MM.1S (cell line): ENCODE measurements around the gene CEP170B.

ENCODE experiments used
- DNase-seq: peaks from one replicate; pipeline ENCODE4 v3.0.0-alpha.2; 2015
- H2AFZ ChIP-seq: fragments of 300-600 bp; sonication (generic); 2 replicates; pipeline ENCODE4 v1.6.0; 2016; ENCODE audit warnings: antibody characterized with exemption, low read length
- H3F3A ChIP-seq: fragments of 300-600 bp; sonication (generic); 2 replicates; pipeline ENCODE4 v1.6.1; 2016; ENCODE audit warnings: mild to moderate bottlenecking, antibody characterized with exemption, low read length, moderate library complexity, mixed read lengths; ENCODE audit not compliant: insufficient read depth
- H3K27ac ChIP-seq: fragments of 300-600 bp; sonication (generic); 2 replicates; pipeline ENCODE4 v1.5.1; 2016; ENCODE audit warnings: mild to moderate bottlenecking, low read length
- H3K27me3 ChIP-seq: fragments of 300-600 bp; sonication (generic); replicated peaks from 2 replicates; pipeline ENCODE4 v1.6.0; 2016; ENCODE audit warnings: low read length; ENCODE audit not compliant: insufficient read depth
- H3K36me3 ChIP-seq: fragments of 300-600 bp; sonication (generic); replicated peaks from 2 replicates; pipeline ENCODE4 v1.6.1; 2016; ENCODE audit warnings: mild to moderate bottlenecking, low read length, mixed read lengths; ENCODE audit not compliant: insufficient read depth
- H3K4me1 ChIP-seq: fragments of 300-600 bp; sonication (generic); 2 replicates; pipeline ENCODE4 v1.6.1; 2016; ENCODE audit warnings: low read length, mixed read lengths
- H3K4me2 ChIP-seq: fragments of 300-600 bp; sonication (generic); 2 replicates; pipeline ENCODE4 v1.6.0; 2016; ENCODE audit warnings: low read depth, low read length
- H3K4me3 ChIP-seq: fragments of 300-600 bp; sonication (generic); 2 replicates; pipeline ENCODE4 v1.5.1; 2016; ENCODE audit warnings: low read length, mixed read lengths
- H3K79me2 ChIP-seq: fragments of 300-600 bp; sonication (generic); 2 replicates; pipeline ENCODE4 v1.6.1; 2016; ENCODE audit warnings: mixed run types, low read length, mixed read lengths
- H3K9ac ChIP-seq: fragments of 300-600 bp; sonication (generic); 2 replicates; pipeline ENCODE4 v1.6.1; 2016; ENCODE audit warnings: low read length, mixed read lengths
- H3K9me2 ChIP-seq: fragments of 300-600 bp; sonication (generic); replicated peaks from 2 replicates; pipeline ENCODE4 v1.6.1; 2016; ENCODE audit warnings: mild to moderate bottlenecking, low read length, mixed read lengths; ENCODE audit not compliant: insufficient read depth
- H3K9me3 ChIP-seq: fragments of 300-600 bp; sonication (generic); replicated peaks from 2 replicates; pipeline ENCODE4 v1.6.1; 2016; ENCODE audit warnings: mild to moderate bottlenecking, low read length, mixed read lengths; ENCODE audit not compliant: insufficient read depth
- H4K20me1 ChIP-seq: fragments of 300-600 bp; sonication (generic); 2 replicates; pipeline ENCODE4 v1.6.1; 2016; ENCODE audit warnings: mild to moderate bottlenecking, low read length, moderate library complexity, mixed read lengths; ENCODE audit not compliant: insufficient read depth
- CTCF ChIP-seq: fragments of 300-600 bp; sonication (generic); IDR thresholded peaks from 2 replicates; pipeline ENCODE4 v1.5.1; 2016; ENCODE audit warnings: antibody characterized with exemption, low read length, mixed read lengths
- EZH2 ChIP-seq: fragments of 300-600 bp; sonication (generic); optimal IDR thresholded peaks from 2 replicates; pipeline ENCODE3; 2017; ENCODE audit warnings: low read depth, mild to moderate bottlenecking, antibody characterized with exemption, low read length, mixed read lengths
- EZH2phosphoT487 ChIP-seq: fragments of 300-600 bp; sonication (generic); IDR thresholded peaks from 2 replicates; pipeline ENCODE4 v1.6.1; 2018; ENCODE audit warnings: antibody characterized with exemption, low read length

Gene CEP170B

DNA sequence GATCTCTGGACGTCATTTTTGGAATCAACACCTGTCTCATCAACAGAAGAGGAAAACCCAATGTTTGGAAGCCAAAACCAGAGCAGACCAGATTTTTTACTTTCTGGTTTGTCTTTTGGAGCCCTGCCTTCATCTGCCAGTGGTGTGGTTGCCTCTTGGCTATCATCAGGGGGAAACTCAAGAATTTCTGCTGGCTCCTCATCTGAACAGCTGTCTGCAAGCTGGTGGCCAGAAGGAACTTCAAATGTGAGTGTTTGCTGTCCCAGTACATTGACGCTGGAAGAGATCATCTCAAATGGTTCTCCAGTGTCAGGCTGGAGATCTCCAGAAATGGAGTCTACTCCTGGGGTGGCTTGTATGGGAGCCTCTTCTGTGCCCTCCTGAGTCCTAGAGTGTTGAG is 73.4 kb downstream of the CEP170B start:
- H3F3A ChIP-seq, result no peaks in the 10 kb centered on the region
- H3K27ac ChIP-seq, result no peak overlapping the region
- H3K79me2 ChIP-seq, result no peaks in the 10 kb centered on the region
- peaks cover 45% of the 10 kb centered on the region for H3K27me3 ChIP-seq
- H3K4me1 ChIP-seq, result no peaks in the 10 kb centered on the region
- no peaks in the 10 kb centered on the region for H3K36me3 ChIP-seq
- H3K9ac ChIP-seq, result no peak overlapping the region
- H4K20me1 ChIP-seq, result no peaks in the 10 kb centered on the region
- no peak for TF ChIP-seq CTCF
- no peak for TF ChIP-seq EZH2phosphoT487
- TF ChIP-seq EZH2, result no peak
- H3K4me3 ChIP-seq, result no peak overlapping the region
- no peak for DNase-seq
- no peaks in the 10 kb centered on the region for H3K9me2 ChIP-seq
- no peaks in the 10 kb centered on the region for H3K9me3 ChIP-seq
- no peak overlapping the region for H2AFZ ChIP-seq
- H3K4me2 ChIP-seq, result no peak overlapping the region

DNA sequence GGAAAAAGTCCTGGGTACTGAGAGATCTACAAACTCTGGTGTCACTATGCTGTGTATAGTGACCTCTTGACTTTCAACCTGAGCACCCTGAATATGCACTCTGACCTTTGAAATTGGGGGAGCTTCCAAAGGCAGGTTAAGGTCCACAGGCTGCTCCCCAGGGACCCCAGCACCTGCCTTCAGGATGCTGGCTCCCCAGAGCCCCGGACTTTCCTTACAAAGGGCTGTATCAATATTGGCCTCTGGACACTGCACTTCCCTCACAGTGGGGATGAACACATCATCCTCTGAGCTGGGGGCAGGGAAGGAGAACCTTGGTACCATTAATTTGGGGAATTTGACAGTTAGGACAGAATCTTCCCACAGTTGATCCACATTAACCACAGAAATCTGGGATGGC is 73.9 kb downstream of the CEP170B start:
- no peak overlapping the region for H3K4me2 ChIP-seq
- H3K4me3 ChIP-seq, result no peak overlapping the region
- H3K9me2 ChIP-seq, result no peaks in the 10 kb centered on the region
- peaks cover 45% of the 10 kb centered on the region for H3K27me3 ChIP-seq
- no peaks in the 10 kb centered on the region for H3K79me2 ChIP-seq
- no peak overlapping the region for H3K27ac ChIP-seq
- no peaks in the 10 kb centered on the region for H3F3A ChIP-seq
- no peaks in the 10 kb centered on the region for H3K36me3 ChIP-seq
- no peak overlapping the region for H3K9ac ChIP-seq
- no peaks in the 10 kb centered on the region for H3K4me1 ChIP-seq
- H3K9me3 ChIP-seq, result no peaks in the 10 kb centered on the region
- TF ChIP-seq CTCF (no peak), EZH2 (no peak), EZH2phosphoT487 (no peak)
- no peak for DNase-seq
- H2AFZ ChIP-seq, result no peak overlapping the region
- no peaks in the 10 kb centered on the region for H4K20me1 ChIP-seq

GRCh38 chr14:104939666-104940410 is 74.8 kb downstream of the CEP170B start:
- H3K4me1 ChIP-seq, result no peaks in the 10 kb centered on the region
- no peaks in the 10 kb centered on the region for H3K79me2 ChIP-seq
- TF ChIP-seq EZH2phosphoT487 (no peak), EZH2 (no peak), CTCF (no peak)
- H3K9ac ChIP-seq, result no peak overlapping the region
- no peaks in the 10 kb centered on the region for H3K9me3 ChIP-seq
- no peaks in the 10 kb centered on the region for H4K20me1 ChIP-seq
- no peak overlapping the region for H3K4me2 ChIP-seq
- H3F3A ChIP-seq, result no peaks in the 10 kb centered on the region
- H3K36me3 ChIP-seq, result no peaks in the 10 kb centered on the region
- H2AFZ ChIP-seq, result no peak overlapping the region
- no peaks in the 10 kb centered on the region for H3K9me2 ChIP-seq
- DNase-seq, result no peak
- no peak overlapping the region for H3K4me3 ChIP-seq
- H3K27ac ChIP-seq, result no peak overlapping the region
- H3K27me3 ChIP-seq, result peaks cover 39% of the 10 kb centered on the region
